Fibroblast of lung (primary cell): ENCODE measurements around the gene GRIN3A. TPM values are rescaled to one million over a fixed set of nuclear protein-coding genes. Genes with fewer than 3 reads are reported as not detected.

ENCODE experiments used
- DNase-seq, 2 donors: peaks; one replicate each; pipeline versions ENCODE4 v3.0.0 to v3.0.0-alpha.2; 2010; ENCODE audit warnings: low read depth in 2 of 2
- H2AFZ ChIP-seq: 2 replicates; pipeline ENCODE4 v1.5.1; 2012; ENCODE audit warnings: low read length, control low read depth, inconsistent platforms
- H3K27ac ChIP-seq: 2 replicates; pipeline ENCODE4 v1.5.1; 2011; ENCODE audit warnings: low read length, control low read depth; ENCODE audit not compliant: insufficient read depth
- H3K27me3 ChIP-seq: 2 replicates; pipeline ENCODE4 v1.5.1; 2011; ENCODE audit warnings: mild to moderate bottlenecking, low read length; ENCODE audit not compliant: control insufficient read depth, insufficient read depth
- H3K36me3 ChIP-seq: 2 replicates; pipeline ENCODE4 v1.5.1; 2011; ENCODE audit warnings: low read length; ENCODE audit not compliant: control insufficient read depth, insufficient read depth
- H3K4me1 ChIP-seq: 2 replicates; pipeline ENCODE4 v1.5.1; 2011; ENCODE audit warnings: low read length; ENCODE audit not compliant: control insufficient read depth, insufficient read depth; ENCODE audit errors: extremely low read depth
- H3K4me2 ChIP-seq: 2 replicates; pipeline ENCODE4 v1.5.1; 2011; ENCODE audit warnings: low read length, control low read depth; ENCODE audit not compliant: insufficient read depth; ENCODE audit errors: extremely low read depth
- H3K4me3 ChIP-seq, 4 experiments: fragments of 200-600 bp in 1 of 4; sonication (generic) in 1 of 4; replicated peaks in 1 of 4; 2 replicates each; pipeline ENCODE4 v1.5.1; 2011 to 2016; ENCODE audit warnings: low read length in 4 of 4, low read depth in 3 of 4, mild to moderate bottlenecking in 3 of 4, control low read depth in 2 of 4, inconsistent platforms in 1 of 4, mixed read lengths in 1 of 4; ENCODE audit not compliant: insufficient read depth in 1 of 4; ENCODE audit errors: control extremely low read depth in 1 of 4
- H3K79me2 ChIP-seq: 2 replicates; pipeline ENCODE4 v1.5.1; 2012; ENCODE audit warnings: mild to moderate bottlenecking, low read length, inconsistent platforms; ENCODE audit not compliant: control insufficient read depth, insufficient read depth
- H3K9ac ChIP-seq: 2 replicates; pipeline ENCODE4 v1.5.1; 2011; ENCODE audit warnings: mild to moderate bottlenecking, low read length, control low read depth; ENCODE audit not compliant: insufficient read depth
- H3K9me3 ChIP-seq: 2 replicates; pipeline ENCODE4 v1.5.1; 2012; ENCODE audit warnings: low read depth, low read length; ENCODE audit not compliant: control insufficient read depth, insufficient read depth
- H4K20me1 ChIP-seq: 2 replicates; pipeline ENCODE4 v1.5.1; 2011; ENCODE audit warnings: low read length; ENCODE audit not compliant: control insufficient read depth, insufficient read depth; ENCODE audit errors: extremely low read depth
- CTCF ChIP-seq, 2 donors: IDR thresholded peaks in 1 of 2; conservative IDR thresholded peaks in 1 of 2; 1 replicate in 1 of 2; 2 replicates in 1 of 2; pipeline ENCODE4 v1.5.1; 2011 to 2012; ENCODE audit warnings: low read length in 2 of 2, control low read depth in 1 of 2, inconsistent platforms in 1 of 2, low read depth in 1 of 2, mild to moderate bottlenecking in 1 of 2
- EZH2 ChIP-seq: IDR thresholded peaks from 2 replicates; pipeline ENCODE4 v1.5.1; 2012; ENCODE audit warnings: low read length, control low read depth, mild to moderate bottlenecking; ENCODE audit errors: missing control alignments
- polyA plus RNA-seq, 2 donors: library from polyadenylated mRNA; depleted of rRNA in 1 of 2; stranded (reverse) in 1 of 2; unstranded in 1 of 2; fragments of >200 nt; gene quantifications; 2 replicates each; pipeline ENCODE4 v1.2.1, GENCODE V29; 2011 to 2012; ENCODE audit warnings: missing spikeins in 1 of 2
- total RNA-seq: library from RNA; depleted of rRNA; stranded (reverse); fragments of >200 nt; gene quantifications from 2 replicates; pipeline ENCODE4 v1.2.1, GENCODE V29; 2014

GRIN3A gene
- total and polyA plus RNA-seq, 2 donors (not counting 1 experiment from before 2014, with no cell fraction given): not detected

GRCh38 chr9:101691657-101692056 is 46.8 kb downstream of the GRIN3A start:
- no peaks in the 10 kb centered on the region for H3K4me1 ChIP-seq
- H3K79me2 ChIP-seq: no peaks in the 10 kb centered on the region
- H3K9me3 ChIP-seq: no peaks in the 10 kb centered on the region
- no peak overlapping the region for H2AFZ ChIP-seq
- no peak overlapping the region for H3K4me2 ChIP-seq
- H4K20me1 ChIP-seq: no peaks in the 10 kb centered on the region
- no peak overlapping the region for H3K9ac ChIP-seq
- no peak for DNase-seq
- H3K27ac ChIP-seq: no peak overlapping the region
- H3K27me3 ChIP-seq: no peaks in the 10 kb centered on the region
- no peak for TF ChIP-seq CTCF (conservative IDR thresholded peaks at IDR 0.05 in 1 of 2, IDR thresholded peaks at IDR 0.05 in 1 of 2; ENCODE audit: low read depth in 1 of 2, low read length in 2 of 2)
- TF ChIP-seq EZH2: no peak
- H3K4me3 ChIP-seq: no peak overlapping the region
- no peaks in the 10 kb centered on the region for H3K36me3 ChIP-seq

- no peaks in the 10 kb centered on the region for H3K36me3 ChIP-seq
- no peak overlapping the region for H3K4me2 ChIP-seq
- H3K9me3 ChIP-seq: no peaks in the 10 kb centered on the region
- H3K4me3 ChIP-seq: no peak overlapping the region
- no peak for DNase-seq
- TF ChIP-seq CTCF (conservative IDR thresholded peaks at IDR 0.05 in 1 of 2, IDR thresholded peaks at IDR 0.05 in 1 of 2; ENCODE audit: low read depth in 1 of 2, low read length in 2 of 2): no peak
- no peak for TF ChIP-seq EZH2
- H4K20me1 ChIP-seq: no peaks in the 10 kb centered on the region
- H2AFZ ChIP-seq: no peak overlapping the region
- no peak overlapping the region for H3K27ac ChIP-seq
- no peaks in the 10 kb centered on the region for H3K27me3 ChIP-seq
- no peaks in the 10 kb centered on the region for H3K79me2 ChIP-seq
- H3K9ac ChIP-seq: no peak overlapping the region
- H3K4me1 ChIP-seq: no peaks in the 10 kb centered on the region
These were observed 49.4 kb downstream of the GRIN3A start for GRCh38 chr9:101689039-101689438.

GRCh38 chr9:101684665-101685064 is 53.8 kb downstream of the GRIN3A start:
- Histone ChIP-seq H3K27ac (no peak overlapping the region), H2AFZ (no peak overlapping the region), H3K79me2 (no peaks in the 10 kb centered on the region), H3K9me3 (no peaks in the 10 kb centered on the region), H4K20me1 (no peaks in the 10 kb centered on the region), H3K27me3 (no peaks in the 10 kb centered on the region), H3K4me2 (no peak overlapping the region), H3K36me3 (no peaks in the 10 kb centered on the region), H3K9ac (no peak overlapping the region), H3K4me3 (no peak overlapping the region), H3K4me1 (no peaks in the 10 kb centered on the region)
- no peak for DNase-seq
- TF ChIP-seq CTCF (conservative IDR thresholded peaks at IDR 0.05 in 1 of 2, IDR thresholded peaks at IDR 0.05 in 1 of 2; ENCODE audit: low read depth in 1 of 2, low read length in 2 of 2) (no peak), EZH2 (no peak)
